HUES64 (cell line): ENCODE measurements around the gene KLHL30.

Experiments used
- H3K27ac ChIP-seq: 2 replicates; pipeline ENCODE4 v1.7.0; 2013; ENCODE audit warnings: low read depth, low read length, inconsistent platforms
- H3K27me3 ChIP-seq: 2 replicates; pipeline ENCODE4 v1.6.1; 2013; ENCODE audit warnings: mild to moderate bottlenecking, low read length; ENCODE audit not compliant: insufficient read depth
- H3K36me3 ChIP-seq: 2 replicates; pipeline ENCODE4 v1.6.1; 2013; ENCODE audit warnings: mild to moderate bottlenecking, low read length; ENCODE audit not compliant: insufficient read depth
- H3K4me1 ChIP-seq: 2 replicates; pipeline ENCODE4 v1.6.1; 2013; ENCODE audit warnings: mild to moderate bottlenecking, low read length, moderate library complexity; ENCODE audit not compliant: insufficient read depth
- H3K4me3 ChIP-seq: 2 replicates; pipeline ENCODE4 v1.5.1; 2013; ENCODE audit warnings: mild to moderate bottlenecking, low read length, moderate library complexity
- H3K9ac ChIP-seq: 2 replicates; pipeline ENCODE4 v1.6.1; 2013; ENCODE audit warnings: mild to moderate bottlenecking, low read depth, low read length
- H3K9me3 ChIP-seq: 2 replicates; pipeline ENCODE4 v1.6.1; 2013; ENCODE audit warnings: low read depth, low read length; ENCODE audit not compliant: insufficient read depth
- WGBS: fragments of 150-250, 120-280 bp; methylation state at CpG from one replicate; pipeline ENCODE4 v1.1.7; 2013; ENCODE audit warnings: missing lambda C conversion rate; 5-methylcytosine and 5-hydroxymethylcytosine counted together

Gene KLHL30

GRCh38 chr2:238104691-238105371 is 33.6 kb upstream of the KLHL30 start:
- H3K27me3 ChIP-seq = no peaks in the 10 kb centered on the region
- H3K9me3 ChIP-seq = no peaks in the 10 kb centered on the region

GRCh38 chr2:238105506-238106338 is 32.7 kb upstream of the KLHL30 start:
- 94% methylated on average over 28 of the region's 28 CpGs for WGBS
- H3K36me3 ChIP-seq = no peaks in the 10 kb centered on the region
- no peak overlapping the region for H3K9ac ChIP-seq
- H3K4me1 ChIP-seq = peaks cover 10% of the 10 kb centered on the region; the same call in 1 of the 2 replicates
- no peaks in the 10 kb centered on the region for H3K27me3 ChIP-seq
- H3K4me3 ChIP-seq = no peak overlapping the region
- no peak overlapping the region for H3K27ac ChIP-seq
- no peaks in the 10 kb centered on the region for H3K9me3 ChIP-seq

More at GRCh38 chr2:238104691-238105371, 33.6 kb upstream of the KLHL30 start:
- Histone ChIP-seq H3K4me3 (no peak overlapping the region), H3K9ac (no peak overlapping the region), H3K36me3 (no peaks in the 10 kb centered on the region), H3K4me1 (peaks cover 10% of the 10 kb centered on the region; the same call in 1 of the 2 replicates), H3K27ac (no peak overlapping the region)
- WGBS = 93% methylated on average over 21 of the region's 21 CpGs

GRCh38 chr2:238106339-238106697 is 32.1 kb upstream of the KLHL30 start:
- Histone ChIP-seq H3K9ac (no peak overlapping the region), H3K9me3 (no peaks in the 10 kb centered on the region), H3K36me3 (no peaks in the 10 kb centered on the region), H3K4me3 (no peak overlapping the region), H3K27me3 (no peaks in the 10 kb centered on the region), H3K27ac (no peak overlapping the region), H3K4me1 (peaks cover 10% of the 10 kb centered on the region; the same call in 1 of the 2 replicates)
- 86% methylated on average over 13 of the region's 13 CpGs for WGBS

GRCh38 chr2:238106698-238107524 is 31.6 kb upstream of the KLHL30 start:
- Histone ChIP-seq H3K27ac (no peak overlapping the region), H3K27me3 (no peaks in the 10 kb centered on the region), H3K36me3 (no peaks in the 10 kb centered on the region), H3K9me3 (no peaks in the 10 kb centered on the region; the same call in 1 of the 2 replicates), H3K4me3 (no peak overlapping the region), H3K4me1 (peaks cover 10% of the 10 kb centered on the region; the same call in 1 of the 2 replicates), H3K9ac (no peak overlapping the region)
- 86% methylated on average over 28 of the region's 28 CpGs for WGBS

- peaks cover 10% of the 10 kb centered on the region; the same call in 1 of the 2 replicates for H3K4me1 ChIP-seq
- H3K4me3 ChIP-seq = no peak overlapping the region
- H3K27me3 ChIP-seq = no peaks in the 10 kb centered on the region
- no peak overlapping the region for H3K9ac ChIP-seq
- WGBS = 89% methylated on average over 28 of the region's 28 CpGs
- no peak overlapping the region for H3K27ac ChIP-seq
- no peaks in the 10 kb centered on the region for H3K36me3 ChIP-seq
- H3K9me3 ChIP-seq = peaks cover 8% of the 10 kb centered on the region; the same call in 1 of the 2 replicates
These were observed 30.7 kb upstream of the KLHL30 start for GRCh38 chr2:238107525-238108422.

DNA sequence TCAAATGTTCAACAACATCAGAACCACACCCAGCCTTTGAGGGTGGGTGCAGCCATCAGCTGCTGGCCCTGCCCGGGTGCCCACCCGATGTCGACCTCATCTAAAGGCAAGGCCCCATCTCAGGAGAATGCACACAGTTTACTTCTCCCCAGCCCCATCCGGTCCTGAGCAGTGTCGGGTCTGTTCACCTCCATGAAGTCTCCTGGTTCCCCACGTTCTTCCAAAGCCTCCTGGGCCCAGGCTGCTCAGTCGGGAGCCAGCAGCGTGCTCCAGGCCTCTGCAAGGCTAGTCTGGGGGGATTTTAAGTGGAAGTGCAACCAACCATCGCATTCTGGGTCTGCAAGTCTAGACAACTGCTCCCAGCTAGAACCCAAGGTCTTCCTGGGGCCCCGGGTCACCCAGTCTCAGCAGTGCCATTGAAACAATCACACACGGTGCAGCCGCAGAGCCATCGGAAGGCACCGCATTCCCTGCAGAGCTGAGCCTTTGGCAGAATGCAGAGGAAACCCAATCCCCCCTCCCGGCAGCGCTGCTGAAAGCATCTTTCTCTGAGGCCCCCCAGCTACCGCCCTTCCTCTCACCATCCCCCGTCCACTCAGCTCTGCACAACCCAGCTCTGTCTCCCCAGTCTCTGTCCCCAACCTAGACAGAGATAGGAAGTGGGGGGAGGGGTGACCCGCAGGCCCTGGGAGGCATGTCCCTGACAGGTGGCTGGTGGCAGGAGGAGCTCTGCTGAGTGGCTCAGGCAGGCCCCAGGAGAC is 29.9 kb upstream of the KLHL30 start:
- Histone ChIP-seq H3K4me3 (no peak overlapping the region), H3K4me1 (peaks cover 10% of the 10 kb centered on the region; the same call in 1 of the 2 replicates), H3K27me3 (no peaks in the 10 kb centered on the region), H3K36me3 (no peaks in the 10 kb centered on the region), H3K27ac (no peak overlapping the region), H3K9ac (no peak overlapping the region), H3K9me3 (peaks cover 11% of the 10 kb centered on the region; the same call in 1 of the 2 replicates)
- 45% methylated on average over 19 of the region's 19 CpGs for WGBS

- H3K27ac ChIP-seq = no peak overlapping the region
- 92% methylated on average over 13 of the region's 13 CpGs for WGBS
- peaks cover 11% of the 10 kb centered on the region; the same call in 1 of the 2 replicates for H3K9me3 ChIP-seq
These were observed 24.9 kb upstream of the KLHL30 start for GRCh38 chr2:238113611-238114010.

GRCh38 chr2:238114331-238114841 is 24.1 kb upstream of the KLHL30 start:
- WGBS = 93% methylated on average over 16 of the region's 16 CpGs
- peaks cover 11% of the 10 kb centered on the region; the same call in 1 of the 2 replicates for H3K9me3 ChIP-seq
- 0 out of 2 replicates have a peak, but pooled peaks cover 3% of the 10 kb centered on the region for H3K27me3 ChIP-seq
- no peak overlapping the region for H3K27ac ChIP-seq
- no peaks in the 10 kb centered on the region for H3K4me1 ChIP-seq
- H3K36me3 ChIP-seq = no peaks in the 10 kb centered on the region
- H3K9ac ChIP-seq = no peak overlapping the region
- no peak overlapping the region for H3K4me3 ChIP-seq

More at GRCh38 chr2:238113611-238114010, 24.9 kb upstream of the KLHL30 start:
- Histone ChIP-seq H3K4me3 (no peak overlapping the region), H3K4me1 (peaks cover 6% of the 10 kb centered on the region; the same call in 1 of the 2 replicates), H3K9ac (no peak overlapping the region), H3K36me3 (no peaks in the 10 kb centered on the region), H3K27me3 (0 out of 2 replicates have a peak, but pooled peaks cover 3% of the 10 kb centered on the region)

DNA sequence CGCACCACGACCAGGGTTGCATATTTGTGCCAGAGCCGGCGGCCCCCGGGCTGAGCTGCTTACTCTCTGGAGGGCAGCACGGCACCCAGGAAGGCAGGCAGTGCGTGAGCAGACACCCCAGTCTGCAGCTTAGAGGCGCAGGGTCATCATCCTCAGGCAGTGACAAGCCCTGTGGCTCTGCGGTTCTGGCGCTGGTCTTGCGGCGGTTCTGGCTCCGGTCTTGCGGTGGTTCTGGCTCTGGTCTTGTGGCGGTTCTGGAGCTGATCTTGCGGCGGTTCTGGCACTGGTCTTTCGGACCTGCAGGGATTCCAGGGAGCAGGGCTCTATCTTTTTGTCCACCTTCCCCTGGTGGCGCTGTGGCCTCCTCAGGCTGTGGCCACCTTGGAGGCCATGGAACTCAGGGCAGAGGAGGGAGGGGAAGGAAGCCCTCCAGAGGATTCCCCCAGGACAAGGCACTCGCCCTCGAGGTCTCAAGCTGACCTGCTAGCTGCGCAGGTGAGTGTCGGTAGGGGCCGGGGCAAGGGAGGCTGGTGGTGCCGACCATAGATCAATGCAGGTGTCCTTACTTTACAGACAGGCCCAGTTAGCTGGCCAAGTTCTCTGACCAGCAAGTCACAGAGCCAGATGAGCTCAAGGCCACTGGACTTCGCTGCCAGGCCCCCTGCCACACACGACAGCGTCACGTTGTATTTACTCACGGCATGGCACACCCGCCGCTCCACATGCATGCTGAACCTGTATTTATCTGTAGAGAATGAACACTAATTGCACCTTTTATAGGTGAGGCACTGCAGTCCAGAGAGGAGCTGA is 23.4 kb upstream of the KLHL30 start:
- H3K9me3 ChIP-seq = peaks cover 11% of the 10 kb centered on the region; the same call in 1 of the 2 replicates
- no peak overlapping the region for H3K27ac ChIP-seq
- no peaks in the 10 kb centered on the region for H3K4me1 ChIP-seq
- no peaks in the 10 kb centered on the region for H3K36me3 ChIP-seq
- whole genome bisulfite sequencing = 94% methylated on average over 32 of the region's 32 CpGs
- H3K27me3 ChIP-seq = 0 out of 2 replicates have a peak, but pooled peaks cover 3% of the 10 kb centered on the region
- H3K9ac ChIP-seq = no peak overlapping the region
- no peak overlapping the region for H3K4me3 ChIP-seq
